ENCODE measurements around the gene HAPLN3.

The HAPLN3 gene

GRCh38 chr15:88896333-88897033, 1.1 kb upstream of the HAPLN3 start:
- DNase-seq (ENCODE audit: low spot score): no peak

GRCh38 chr15:88894348-88894818, 961 bp downstream of the HAPLN3 start:
- peak; percentile 73 for DNase-seq (ENCODE audit: low spot score)

GRCh38 chr15:88891540-88892254, 3.6 kb downstream of the HAPLN3 start:
- DNase-seq (ENCODE audit: low spot score): no peak

- DNase-seq (ENCODE audit: low spot score): no peak
These were observed 4.8 kb downstream of the HAPLN3 start for GRCh38 chr15:88890495-88890894.

GRCh38 chr15:88888719-88889118, 6.6 kb downstream of the HAPLN3 start:
- DNase-seq (ENCODE audit: low spot score): no peak

GRCh38 chr15:88887068-88887580, 8.2 kb downstream of the HAPLN3 start:
- no peak for DNase-seq (ENCODE audit: low spot score)

GRCh38 chr15:88882785-88883184, 12.6 kb downstream of the HAPLN3 start:
- no peak for DNase-seq (ENCODE audit: low spot score)

- DNase-seq (ENCODE audit: low spot score): no peak
These were observed 13.6 kb downstream of the HAPLN3 start for GRCh38 chr15:88881775-88882174.

GRCh38 chr15:88880944-88881740, 14.2 kb downstream of the HAPLN3 start:
- DNase-seq (ENCODE audit: low spot score): no peak

GRCh38 chr15:88878720-88879184, 16.6 kb downstream of the HAPLN3 start:
- peak; percentile 19 for DNase-seq (ENCODE audit: low spot score)

GRCh38 chr15:88877906-88878305, 17.4 kb downstream of the HAPLN3 start:
- no peak for DNase-seq (ENCODE audit: low spot score)

GRCh38 chr15:88877415-88877814, 17.9 kb downstream of the HAPLN3 start:
- no peak for DNase-seq (ENCODE audit: low spot score)

GRCh38 chr15:88876573-88876972, 18.8 kb downstream of the HAPLN3 start:
- DNase-seq (ENCODE audit: low spot score): no peak

GRCh38 chr15:88874684-88875083, 20.7 kb downstream of the HAPLN3 start:
- no peak for DNase-seq (ENCODE audit: low spot score)

GRCh38 chr15:88874275-88874674, 21.1 kb downstream of the HAPLN3 start:
- no peak for DNase-seq (ENCODE audit: low spot score)

GRCh38 chr15:88873786-88874185, 21.6 kb downstream of the HAPLN3 start:
- no peak for DNase-seq (ENCODE audit: low spot score)

- no peak for DNase-seq (ENCODE audit: low spot score)
These were observed 22.6 kb downstream of the HAPLN3 start for GRCh38 chr15:88872706-88873105.

GRCh38 chr15:88872106-88872505, 23.2 kb downstream of the HAPLN3 start:
- DNase-seq (ENCODE audit: low spot score): no peak

- no peak for DNase-seq (ENCODE audit: low spot score)
These were observed 24.0 kb downstream of the HAPLN3 start for GRCh38 chr15:88871313-88871712.

GRCh38 chr15:88866295-88866881, 29.0 kb downstream of the HAPLN3 start:
- DNase-seq (ENCODE audit: low spot score): no peak

- no peak for DNase-seq (ENCODE audit: low spot score)
These were observed 29.7 kb downstream of the HAPLN3 start for GRCh38 chr15:88865498-88866099.

Data from LoVo (cell line).